WTC11 (cell line): ENCODE data around the gene PDE1C. TPM values are rescaled to one million over a fixed set of nuclear protein-coding genes. Genes with fewer than 3 reads are reported as not detected.

Experiments used
- ATAC-seq: fragments of 200-7000 bp; cut with Tn5 transposase; 2 replicates; pipeline ENCODE4 v1.10.0; 2021; ENCODE audit warnings: mild to moderate bottlenecking, moderate library complexity
- CTCF ChIA-PET: fragments of 300-600 bp; sonication (Branson Sonifier 250); formaldehyde crosslinking; loops from one replicate; lab custom pipeline; 2021; ENCODE audit warnings: antibody characterized with exemption; lab: Charles Lee
- POLR2A ChIA-PET: fragments of 350-600 bp; sonication (Branson Sonifier 250); formaldehyde crosslinking; loops from one replicate; lab custom pipeline; 2021; ENCODE audit warnings: antibody characterized with exemption; lab: Charles Lee
- DNase-seq: peaks from one replicate; pipeline ENCODE4 v3.0.0; 2021; ENCODE audit warnings: low spot score
- H3K27ac Mint-ChIP-seq: 2 replicates; pipeline ENCODE4 v1.8.0; 2021; ENCODE audit warnings: mixed read lengths
- H3K27me3 Mint-ChIP-seq: 2 replicates; pipeline ENCODE4 v1.8.0; 2021; ENCODE audit warnings: low read depth, mild to moderate bottlenecking, moderate library complexity, mixed read lengths
- H3K36me3 Mint-ChIP-seq: 2 replicates; pipeline ENCODE4 v1.8.0; 2021; ENCODE audit warnings: mixed read lengths
- H3K4me1 Mint-ChIP-seq: 2 replicates; pipeline ENCODE4 v1.8.0; 2022; ENCODE audit warnings: mixed read lengths
- H3K4me3 Mint-ChIP-seq: 2 replicates; pipeline ENCODE4 v1.8.0; 2021; ENCODE audit warnings: mild to moderate bottlenecking, moderate library complexity, mixed read lengths
- H3K9me3 Mint-ChIP-seq: 2 replicates; pipeline ENCODE4 v1.8.0; 2021; ENCODE audit warnings: mixed read lengths
- ATF1 ChIP-seq: sonication (generic); formaldehyde crosslinking; IDR thresholded peaks from 2 replicates; pipeline ENCODE4 v1.8.1; 2023; ENCODE audit warnings: mild to moderate bottlenecking, moderate library complexity, missing genetic modification reagents
- EMX1 ChIP-seq: fragments of 250-450 bp; sonication (Bioruptor Pico); IDR thresholded peaks from 2 replicates; pipeline ENCODE4 v1.8.0; 2021; ENCODE audit warnings: mild to moderate bottlenecking
- ESRRA ChIP-seq: sonication (generic); formaldehyde crosslinking; IDR thresholded peaks from 2 replicates; pipeline ENCODE4 v1.8.1; 2022; ENCODE audit warnings: mild to moderate bottlenecking, missing genetic modification reagents, borderline replicate concordance
- FOXP1 ChIP-seq: sonication (generic); formaldehyde crosslinking; IDR thresholded peaks from 2 replicates; pipeline ENCODE4 v1.8.0; 2022; ENCODE audit warnings: missing genetic modification reagents, mild to moderate bottlenecking, moderate library complexity, borderline replicate concordance
- GABPB1 ChIP-seq: sonication (generic); formaldehyde crosslinking; IDR thresholded peaks from 2 replicates; pipeline ENCODE4 v1.8.1; 2023; ENCODE audit warnings: mild to moderate bottlenecking, missing genetic modification reagents
- GTF2I ChIP-seq: fragments of 250-450 bp; sonication (Bioruptor Pico); conservative IDR thresholded peaks from 2 replicates; pipeline ENCODE4 v1.4.0; 2021; ENCODE audit warnings: mild to moderate bottlenecking
- IRF2 ChIP-seq: sonication (generic); formaldehyde crosslinking; IDR thresholded peaks from 2 replicates; pipeline ENCODE4 v1.8.0; 2022; ENCODE audit warnings: low read depth, missing genetic modification reagents, borderline replicate concordance
- KAT7 ChIP-seq: sonication (generic); formaldehyde crosslinking; IDR thresholded peaks from 2 replicates; pipeline ENCODE4 v1.8.1; 2023; ENCODE audit warnings: missing genetic modification reagents, mild to moderate bottlenecking, borderline replicate concordance
- TCF7 ChIP-seq: sonication (generic); formaldehyde crosslinking; IDR thresholded peaks from 2 replicates; pipeline ENCODE4 v1.8.0; 2022; ENCODE audit warnings: mild to moderate bottlenecking, low read depth, missing genetic modification reagents, moderate library complexity
- TEAD1 ChIP-seq: sonication (generic); formaldehyde crosslinking; IDR thresholded peaks from 2 replicates; pipeline ENCODE4 v1.8.0; 2022; ENCODE audit warnings: mild to moderate bottlenecking, missing genetic modification reagents
- ZNF232 ChIP-seq: sonication (generic); formaldehyde crosslinking; IDR thresholded peaks from 2 replicates; pipeline ENCODE4 v1.8.0; 2022; ENCODE audit warnings: mild to moderate bottlenecking, missing genetic modification reagents
- ZNF263 ChIP-seq: sonication (generic); formaldehyde crosslinking; IDR thresholded peaks from 2 replicates; pipeline ENCODE4 v1.8.1; 2022; ENCODE audit warnings: low read depth, mild to moderate bottlenecking, moderate library complexity, missing genetic modification reagents
- ZNF416 ChIP-seq: fragments of 250-450 bp; sonication (Bioruptor Pico); IDR thresholded peaks from 2 replicates; pipeline ENCODE4 v1.9.0; 2021; ENCODE audit warnings: mild to moderate bottlenecking, inconsistent platforms
- ZNF423 ChIP-seq: fragments of 250-450 bp; sonication (Bioruptor Pico); IDR thresholded peaks from 2 replicates; pipeline ENCODE4 v2.1.2; 2022; ENCODE audit warnings: mild to moderate bottlenecking, moderate library complexity
- total RNA-seq: library from RNA; stranded (reverse); gene quantifications from 3 replicates; pipeline ENCODE4 v1.2.3, GENCODE V29; 2021
- TF ChIP-seq, protein P1 (sequence below): sonication (generic); formaldehyde crosslinking; IDR thresholded peaks from 2 replicates; pipeline ENCODE4 v1.8.1; 2022; ENCODE audit warnings: low read depth, missing genetic modification reagents, borderline replicate concordance
- TF ChIP-seq, protein P2 (sequence below): sonication (generic); formaldehyde crosslinking; IDR thresholded peaks from 2 replicates; pipeline ENCODE4 v1.8.1; 2023; ENCODE audit warnings: mild to moderate bottlenecking, moderate library complexity, missing genetic modification reagents
- TF ChIP-seq, protein P3 (sequence below): sonication (generic); formaldehyde crosslinking; IDR thresholded peaks from 2 replicates; pipeline ENCODE4 v1.8.0; 2023; ENCODE audit warnings: missing genetic modification reagents
- TF ChIP-seq, protein P4 (sequence below): fragments of 250-450 bp; sonication (Bioruptor Pico); IDR thresholded peaks from 2 replicates; pipeline ENCODE4 v1.9.0; 2021; ENCODE audit warnings: mild to moderate bottlenecking
- TF ChIP-seq, protein P5 (sequence below): sonication (generic); formaldehyde crosslinking; IDR thresholded peaks from 2 replicates; pipeline ENCODE4 v1.8.1; 2022; ENCODE audit warnings: mild to moderate bottlenecking, moderate library complexity, missing genetic modification reagents
- TF ChIP-seq, protein P6 (sequence below): fragments of 250-450 bp; sonication (Bioruptor Pico); IDR thresholded peaks from 2 replicates; pipeline ENCODE4 v1.9.0; 2021; ENCODE audit warnings: moderate library complexity, mild to moderate bottlenecking, inconsistent platforms, borderline replicate concordance
- TF ChIP-seq, protein P7 (sequence below): sonication (generic); formaldehyde crosslinking; IDR thresholded peaks from 2 replicates; pipeline ENCODE4 v1.8.1; 2023; ENCODE audit warnings: mild to moderate bottlenecking, missing genetic modification reagents

Gene PDE1C
- total RNA-seq, 1 experiment from 2014 or later = 0.55 TPM

DNA sequence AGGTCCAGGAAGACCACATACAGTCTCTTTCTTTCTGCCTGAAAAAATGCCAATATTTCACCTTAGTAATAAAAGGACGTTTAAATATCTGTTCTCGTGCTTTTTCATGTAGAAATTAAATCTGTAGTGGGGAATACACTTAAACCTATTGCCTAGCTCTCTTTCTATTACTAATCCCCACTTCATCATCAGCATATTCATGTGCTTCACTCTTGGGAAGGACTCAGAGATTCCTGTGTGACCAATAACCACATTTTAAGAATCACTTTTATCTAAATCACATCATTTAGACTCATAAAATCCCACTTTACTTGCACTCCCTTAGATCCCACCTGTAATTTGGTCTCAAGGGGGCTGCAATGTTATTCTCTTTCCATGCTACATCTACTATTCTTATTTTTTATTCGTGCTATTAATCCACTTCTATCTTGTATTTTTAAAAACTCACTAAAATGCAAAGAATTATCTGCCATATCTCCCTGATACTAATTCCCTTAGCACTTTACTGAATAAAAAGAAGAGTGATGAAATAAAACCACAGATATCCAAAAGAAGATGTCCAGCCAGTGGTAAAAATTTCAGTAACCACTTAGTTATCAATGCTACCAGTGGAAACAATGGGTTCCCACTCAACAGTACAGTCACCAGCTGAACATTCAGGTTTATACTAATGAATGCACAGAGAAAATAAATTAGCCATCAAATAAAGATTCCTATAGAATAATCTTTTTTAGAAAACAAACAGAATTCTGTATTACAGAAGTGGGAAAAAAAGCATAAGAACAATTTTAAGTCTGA is 281.1 kb downstream of the PDE1C start (continued):
- TF ChIP-seq, protein P1, sequence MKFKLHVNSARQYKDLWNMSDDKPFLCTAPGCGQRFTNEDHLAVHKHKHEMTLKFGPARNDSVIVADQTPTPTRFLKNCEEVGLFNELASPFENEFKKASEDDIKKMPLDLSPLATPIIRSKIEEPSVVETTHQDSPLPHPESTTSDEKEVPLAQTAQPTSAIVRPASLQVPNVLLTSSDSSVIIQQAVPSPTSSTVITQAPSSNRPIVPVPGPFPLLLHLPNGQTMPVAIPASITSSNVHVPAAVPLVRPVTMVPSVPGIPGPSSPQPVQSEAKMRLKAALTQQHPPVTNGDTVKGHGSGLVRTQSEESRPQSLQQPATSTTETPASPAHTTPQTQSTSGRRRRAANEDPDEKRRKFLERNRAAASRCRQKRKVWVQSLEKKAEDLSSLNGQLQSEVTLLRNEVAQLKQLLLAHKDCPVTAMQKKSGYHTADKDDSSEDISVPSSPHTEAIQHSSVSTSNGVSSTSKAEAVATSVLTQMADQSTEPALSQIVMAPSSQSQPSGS (CRISPR knock-in tag) = no peak
- no peak for TF ChIP-seq ZNF423 (CRISPR knock-in tag)
- no peak for TF ChIP-seq ZNF232 (CRISPR knock-in tag)
- TF ChIP-seq KAT7 = no peak
- TF ChIP-seq ATF1 (CRISPR knock-in tag) = no peak

DNA sequence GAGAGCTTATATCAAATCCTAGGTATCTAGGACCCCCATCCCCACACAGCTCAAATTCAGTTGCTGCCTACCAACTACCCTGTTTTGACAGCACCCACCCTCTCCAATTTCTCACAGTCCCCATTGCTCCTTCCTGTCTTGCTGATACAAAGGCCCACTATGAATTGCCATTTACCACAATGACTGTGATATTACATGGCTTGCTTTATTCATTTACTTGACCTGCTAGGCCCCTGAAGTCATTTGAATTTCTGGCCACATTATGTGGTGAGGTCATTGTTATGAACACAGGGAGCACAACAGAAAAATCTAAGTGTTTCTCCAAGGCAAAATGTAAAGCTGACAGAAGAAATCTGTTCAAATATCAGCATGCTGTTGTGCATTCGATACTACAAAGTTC is 281.8 kb downstream of the PDE1C start:
- H3K4me1 Mint-ChIP-seq = no peaks in the 10 kb centered on the region
- TF ChIP-seq FOXP1 (CRISPR knock-in tag) = no peak
- TF ChIP-seq, protein P2, sequence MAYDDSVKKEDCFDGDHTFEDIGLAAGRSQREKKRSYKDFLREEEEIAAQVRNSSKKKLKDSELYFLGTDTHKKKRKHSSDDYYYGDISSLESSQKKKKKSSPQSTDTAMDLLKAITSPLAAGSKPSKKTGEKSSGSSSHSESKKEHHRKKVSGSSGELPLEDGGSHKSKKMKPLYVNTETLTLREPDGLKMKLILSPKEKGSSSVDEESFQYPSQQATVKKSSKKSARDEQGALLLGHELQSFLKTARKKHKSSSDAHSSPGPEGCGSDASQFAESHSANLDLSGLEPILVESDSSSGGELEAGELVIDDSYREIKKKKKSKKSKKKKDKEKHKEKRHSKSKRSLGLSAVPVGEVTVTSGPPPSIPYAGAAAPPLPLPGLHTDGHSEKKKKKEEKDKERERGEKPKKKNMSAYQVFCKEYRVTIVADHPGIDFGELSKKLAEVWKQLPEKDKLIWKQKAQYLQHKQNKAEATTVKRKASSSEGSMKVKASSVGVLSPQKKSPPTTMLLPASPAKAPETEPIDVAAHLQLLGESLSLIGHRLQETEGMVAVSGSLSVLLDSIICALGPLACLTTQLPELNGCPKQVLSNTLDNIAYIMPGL (CRISPR knock-in tag) = no peak
- TF ChIP-seq, protein P3, sequence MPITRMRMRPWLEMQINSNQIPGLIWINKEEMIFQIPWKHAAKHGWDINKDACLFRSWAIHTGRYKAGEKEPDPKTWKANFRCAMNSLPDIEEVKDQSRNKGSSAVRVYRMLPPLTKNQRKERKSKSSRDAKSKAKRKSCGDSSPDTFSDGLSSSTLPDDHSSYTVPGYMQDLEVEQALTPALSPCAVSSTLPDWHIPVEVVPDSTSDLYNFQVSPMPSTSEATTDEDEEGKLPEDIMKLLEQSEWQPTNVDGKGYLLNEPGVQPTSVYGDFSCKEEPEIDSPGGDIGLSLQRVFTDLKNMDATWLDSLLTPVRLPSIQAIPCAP (CRISPR knock-in tag) = no peak
- TF ChIP-seq EMX1 = no peak
- TF ChIP-seq ZNF416 (CRISPR knock-in tag) = no peak
- CTCF ChIA-PET = interaction anchor here (1.2 kb wide), 1 partner anchor 414 kb away, joined by 4 read pairs; no protein-coding TSS in a partner anchor
- H3K36me3 Mint-ChIP-seq = no peaks in the 10 kb centered on the region
- no peak overlapping the region for H3K27ac Mint-ChIP-seq
- POLR2A ChIA-PET = no interaction called here
- DNase-seq (no peak), ATAC-seq (no peak)
- peaks cover 92% of the 10 kb centered on the region for H3K27me3 Mint-ChIP-seq
- H3K4me3 Mint-ChIP-seq = no peak overlapping the region
- H3K9me3 Mint-ChIP-seq = no peaks in the 10 kb centered on the region

DNA sequence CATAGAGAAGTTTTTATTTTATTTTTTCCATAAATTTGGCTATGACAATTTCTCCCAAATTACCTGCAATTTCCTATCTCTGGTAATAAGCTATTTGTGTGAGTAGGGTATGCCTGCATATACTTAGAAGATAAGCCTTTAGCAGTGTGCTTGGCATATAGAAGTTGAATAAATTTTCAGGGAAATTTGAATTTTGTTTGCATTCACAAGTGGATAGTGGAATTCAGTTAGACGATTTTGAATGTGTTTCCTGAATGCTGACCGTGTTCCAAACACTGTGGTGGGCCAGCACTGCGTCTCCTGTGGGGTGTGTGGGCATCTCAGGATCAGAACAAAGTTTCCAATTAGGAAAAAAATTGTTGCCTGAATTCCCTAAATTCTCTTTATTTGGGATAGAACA is 283.9 kb downstream of the PDE1C start:
- ATAC-seq (no peak), DNase-seq (no peak)
- CTCF ChIA-PET = no interaction called here
- H3K4me1 Mint-ChIP-seq = no peaks in the 10 kb centered on the region
- peaks cover 94% of the 10 kb centered on the region for H3K27me3 Mint-ChIP-seq
- no peak overlapping the region for H3K4me3 Mint-ChIP-seq
- POLR2A ChIA-PET = no interaction called here
- no peaks in the 10 kb centered on the region for H3K36me3 Mint-ChIP-seq
- no peak overlapping the region for H3K27ac Mint-ChIP-seq
- H3K9me3 Mint-ChIP-seq = no peaks in the 10 kb centered on the region
- TF ChIP-seq TEAD1 = no peak
- TF ChIP-seq IRF2 (CRISPR knock-in tag) = no peak
- TF ChIP-seq EMX1 = no peak
- TF ChIP-seq ZNF263 (CRISPR knock-in tag) = no peak
- TF ChIP-seq, protein P4, sequence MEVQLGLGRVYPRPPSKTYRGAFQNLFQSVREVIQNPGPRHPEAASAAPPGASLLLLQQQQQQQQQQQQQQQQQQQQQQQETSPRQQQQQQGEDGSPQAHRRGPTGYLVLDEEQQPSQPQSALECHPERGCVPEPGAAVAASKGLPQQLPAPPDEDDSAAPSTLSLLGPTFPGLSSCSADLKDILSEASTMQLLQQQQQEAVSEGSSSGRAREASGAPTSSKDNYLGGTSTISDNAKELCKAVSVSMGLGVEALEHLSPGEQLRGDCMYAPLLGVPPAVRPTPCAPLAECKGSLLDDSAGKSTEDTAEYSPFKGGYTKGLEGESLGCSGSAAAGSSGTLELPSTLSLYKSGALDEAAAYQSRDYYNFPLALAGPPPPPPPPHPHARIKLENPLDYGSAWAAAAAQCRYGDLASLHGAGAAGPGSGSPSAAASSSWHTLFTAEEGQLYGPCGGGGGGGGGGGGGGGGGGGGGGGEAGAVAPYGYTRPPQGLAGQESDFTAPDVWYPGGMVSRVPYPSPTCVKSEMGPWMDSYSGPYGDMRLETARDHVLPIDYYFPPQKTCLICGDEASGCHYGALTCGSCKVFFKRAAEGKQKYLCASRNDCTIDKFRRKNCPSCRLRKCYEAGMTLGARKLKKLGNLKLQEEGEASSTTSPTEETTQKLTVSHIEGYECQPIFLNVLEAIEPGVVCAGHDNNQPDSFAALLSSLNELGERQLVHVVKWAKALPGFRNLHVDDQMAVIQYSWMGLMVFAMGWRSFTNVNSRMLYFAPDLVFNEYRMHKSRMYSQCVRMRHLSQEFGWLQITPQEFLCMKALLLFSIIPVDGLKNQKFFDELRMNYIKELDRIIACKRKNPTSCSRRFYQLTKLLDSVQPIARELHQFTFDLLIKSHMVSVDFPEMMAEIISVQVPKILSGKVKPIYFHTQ (CRISPR knock-in tag) = no peak
- TF ChIP-seq, protein P5, sequence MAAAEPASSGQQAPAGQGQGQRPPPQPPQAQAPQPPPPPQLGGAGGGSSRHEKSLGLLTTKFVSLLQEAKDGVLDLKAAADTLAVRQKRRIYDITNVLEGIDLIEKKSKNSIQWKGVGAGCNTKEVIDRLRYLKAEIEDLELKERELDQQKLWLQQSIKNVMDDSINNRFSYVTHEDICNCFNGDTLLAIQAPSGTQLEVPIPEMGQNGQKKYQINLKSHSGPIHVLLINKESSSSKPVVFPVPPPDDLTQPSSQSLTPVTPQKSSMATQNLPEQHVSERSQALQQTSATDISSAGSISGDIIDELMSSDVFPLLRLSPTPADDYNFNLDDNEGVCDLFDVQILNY (CRISPR knock-in tag) = no peak
- TF ChIP-seq, protein P2 (CRISPR knock-in tag) = no peak
- TF ChIP-seq TCF7 (CRISPR knock-in tag) = no peak
- TF ChIP-seq, protein P6, sequence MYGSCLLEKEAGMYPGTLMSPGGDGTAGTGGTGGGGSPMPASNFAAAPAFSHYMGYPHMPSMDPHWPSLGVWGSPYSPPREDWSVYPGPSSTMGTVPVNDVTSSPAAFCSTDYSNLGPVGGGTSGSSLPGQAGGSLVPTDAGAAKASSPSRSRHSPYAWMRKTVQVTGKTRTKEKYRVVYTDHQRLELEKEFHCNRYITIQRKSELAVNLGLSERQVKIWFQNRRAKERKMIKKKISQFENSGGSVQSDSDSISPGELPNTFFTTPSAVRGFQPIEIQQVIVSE = no peak
- no peak for TF ChIP-seq GABPB1 (CRISPR knock-in tag)
- TF ChIP-seq, protein P7, sequence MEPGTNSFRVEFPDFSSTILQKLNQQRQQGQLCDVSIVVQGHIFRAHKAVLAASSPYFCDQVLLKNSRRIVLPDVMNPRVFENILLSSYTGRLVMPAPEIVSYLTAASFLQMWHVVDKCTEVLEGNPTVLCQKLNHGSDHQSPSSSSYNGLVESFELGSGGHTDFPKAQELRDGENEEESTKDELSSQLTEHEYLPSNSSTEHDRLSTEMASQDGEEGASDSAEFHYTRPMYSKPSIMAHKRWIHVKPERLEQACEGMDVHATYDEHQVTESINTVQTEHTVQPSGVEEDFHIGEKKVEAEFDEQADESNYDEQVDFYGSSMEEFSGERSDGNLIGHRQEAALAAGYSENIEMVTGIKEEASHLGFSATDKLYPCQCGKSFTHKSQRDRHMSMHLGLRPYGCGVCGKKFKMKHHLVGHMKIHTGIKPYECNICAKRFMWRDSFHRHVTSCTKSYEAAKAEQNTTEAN (CRISPR knock-in tag) = no peak
- TF ChIP-seq GTF2I (CRISPR knock-in tag) = no peak
- TF ChIP-seq ATF1 (CRISPR knock-in tag) = no peak
- no peak for TF ChIP-seq ESRRA (CRISPR knock-in tag)
